H1 (cell line): ENCODE results near the gene TRIM10. TPM values are rescaled to one million over a fixed set of nuclear protein-coding genes. Genes with fewer than 3 reads are reported as not detected.

ENCODE experiments used
- CTCF ChIA-PET: fragments of 300-600 bp; sonication (Branson Sonifier 250); formaldehyde crosslinking; loops from one replicate; lab custom pipeline; 2021; ENCODE audit not compliant: partially characterized antibody; lab: Charles Lee
- POLR2A ChIA-PET: fragments of 300-600 bp; sonication (Branson Sonifier 250); formaldehyde crosslinking; loops from one replicate; lab custom pipeline; 2021; ENCODE audit warnings: inconsistent platforms; ENCODE audit not compliant: partially characterized antibody; lab: Charles Lee
- DNase-seq, 2 experiments: peaks; one replicate each; pipeline versions ENCODE4 v3.0.0 to v3.0.0-alpha.2; 2010 to 2022; ENCODE audit warnings: low spot score in 2 of 2, low read depth in 1 of 2, mixed read lengths in 1 of 2
- FAIRE-seq: peaks from 2 replicates; lab custom pipeline; 2011; peaks lifted over from hg19 to GRCh38; lab: Jason Lieb, UNC
- H2AFZ ChIP-seq: 2 replicates; pipeline ENCODE4 v1.8.1; 2012; ENCODE audit warnings: low read length, inconsistent platforms
- H2AK5ac ChIP-seq: 2 replicates; pipeline ENCODE4 v1.6.1; 2013; ENCODE audit warnings: low read depth, low read length
- H2BK120ac ChIP-seq: replicated peaks from 2 replicates; pipeline ENCODE3; 2013; ENCODE audit warnings: low read depth, low read length, inconsistent platforms
- H2BK12ac ChIP-seq: 2 replicates; pipeline ENCODE4 v1.6.1; 2013; ENCODE audit warnings: low read depth, low read length
- H2BK15ac ChIP-seq: 2 replicates; pipeline ENCODE4 v1.6.1; 2013; ENCODE audit warnings: low read length
- H2BK20ac ChIP-seq: 2 replicates; pipeline ENCODE4 v1.6.1; 2013; ENCODE audit warnings: low read length
- H2BK5ac ChIP-seq: 2 replicates; pipeline ENCODE4 v1.6.1; 2013; ENCODE audit warnings: low read depth, low read length
- H3K14ac ChIP-seq: 2 replicates; pipeline ENCODE4 v1.6.1; 2013; ENCODE audit warnings: inconsistent platforms; ENCODE audit not compliant: insufficient read length
- H3K18ac ChIP-seq: 2 replicates; pipeline ENCODE4 v1.6.1; 2013; ENCODE audit warnings: low read length; ENCODE audit errors: extremely low read depth
- H3K23ac ChIP-seq: 2 replicates; pipeline ENCODE4 v1.6.1; 2013; ENCODE audit warnings: inconsistent platforms; ENCODE audit not compliant: insufficient read length
- H3K23me2 ChIP-seq: 2 replicates; pipeline ENCODE4 v1.6.1; 2013; ENCODE audit warnings: low read depth, low read length
- H3K27ac ChIP-seq: 2 replicates; pipeline ENCODE4 v1.6.1; 2011; ENCODE audit warnings: low read depth, low read length, inconsistent platforms
- H3K27me3 ChIP-seq, 4 experiments: replicated peaks in 1 of 4; 1 replicate in 1 of 4; 2 replicates in 3 of 4; pipeline versions ENCODE4 v1.6.1 to v1.8.1; 2011 to 2013; ENCODE audit warnings: low read length in 3 of 4, mild to moderate bottlenecking in 3 of 4, inconsistent platforms in 2 of 4, mixed read lengths in 2 of 4, moderate library complexity in 1 of 4; ENCODE audit not compliant: control insufficient read depth in 3 of 4, insufficient read depth in 3 of 4; ENCODE audit errors: extremely low read depth in 1 of 4
- H3K36me3 ChIP-seq, 4 experiments: 2 replicates each; pipeline versions ENCODE4 v1.6.1 to v1.8.1; 2011 to 2013; ENCODE audit warnings: mild to moderate bottlenecking in 4 of 4, low read length in 3 of 4, moderate library complexity in 2 of 4, control low read depth in 1 of 4, inconsistent platforms in 1 of 4; ENCODE audit not compliant: insufficient read depth in 4 of 4, control insufficient read depth in 2 of 4
- H3K4ac ChIP-seq: replicated peaks from 2 replicates; pipeline ENCODE3; 2013; ENCODE audit warnings: low read length, low read depth, mixed read lengths, inconsistent platforms; ENCODE audit not compliant: insufficient read length
- H3K4me1 ChIP-seq, 4 experiments: replicated peaks in 1 of 4; 1 replicate in 1 of 4; 2 replicates in 3 of 4; pipeline versions ENCODE4 v1.6.1 to v1.8.1; 2011 to 2013; ENCODE audit warnings: low read length in 3 of 4, inconsistent platforms in 2 of 4, mixed read lengths in 1 of 4; ENCODE audit not compliant: insufficient read depth in 4 of 4, control insufficient read depth in 3 of 4
- H3K4me2 ChIP-seq, 2 experiments: 2 replicates each; pipeline versions ENCODE4 v1.6.1 to v1.8.1; 2011 to 2013; ENCODE audit warnings: low read depth in 2 of 2, low read length in 2 of 2, control low read depth in 1 of 2, inconsistent platforms in 1 of 2, mild to moderate bottlenecking in 1 of 2; ENCODE audit not compliant: insufficient read depth in 1 of 2
- H3K4me3 ChIP-seq, 4 experiments: fragments of 200-600, 300-600 bp in 1 of 4; sonication (generic), shearing (Covaris generic), sonication (Bioruptor Twin) in 1 of 4; 2 replicates each; pipeline versions ENCODE4 v1.5.1 to v1.8.1; 2011 to 2016; ENCODE audit warnings: low read length in 4 of 4, low read depth in 3 of 4, control low read depth in 2 of 4, inconsistent platforms in 2 of 4, mild to moderate bottlenecking in 2 of 4, mixed read lengths in 1 of 4, moderate library complexity in 1 of 4; ENCODE audit not compliant: insufficient read depth in 2 of 4; ENCODE audit errors: extremely low read depth in 1 of 4
- H3K56ac ChIP-seq: replicated peaks from 2 replicates; pipeline ENCODE3; 2013; ENCODE audit warnings: low read depth, mild to moderate bottlenecking, mixed read lengths, low read length, inconsistent platforms; ENCODE audit not compliant: insufficient read length
- H3K79me1 ChIP-seq: 2 replicates; pipeline ENCODE4 v1.6.1; 2013; ENCODE audit warnings: low read depth, low read length, control low read depth
- H3K79me2 ChIP-seq, 2 experiments: 2 replicates each; pipeline versions ENCODE4 v1.6.1 to v1.8.1; 2012 to 2013; ENCODE audit warnings: low read length in 2 of 2, mild to moderate bottlenecking in 2 of 2, inconsistent platforms in 1 of 2; ENCODE audit not compliant: insufficient read depth in 2 of 2, control insufficient read depth in 1 of 2
- H3K9ac ChIP-seq, 4 experiments: replicated peaks in 1 of 4; 1 replicate in 1 of 4; 2 replicates in 3 of 4; pipeline versions ENCODE4 v1.6.1 to v1.8.1; 2011 to 2013; ENCODE audit warnings: low read depth in 3 of 4, low read length in 3 of 4, control low read depth in 2 of 4, mild to moderate bottlenecking in 2 of 4, moderate library complexity in 2 of 4, inconsistent platforms in 1 of 4; ENCODE audit errors: extremely low read depth in 1 of 4
- H3K9me3 ChIP-seq, 2 experiments: 2 replicates each; pipeline versions ENCODE4 v1.6.1 to v1.8.1; 2012 to 2013; ENCODE audit warnings: mild to moderate bottlenecking in 2 of 2, moderate library complexity in 2 of 2, control low read depth in 1 of 2, inconsistent platforms in 1 of 2, low read depth in 1 of 2, low read length in 1 of 2, mixed read lengths in 1 of 2; ENCODE audit not compliant: insufficient read depth in 2 of 2
- H4K20me1 ChIP-seq, 2 experiments: replicated peaks in 1 of 2; 2 replicates each; pipeline versions ENCODE3 to v1.8.1; 2011 to 2013; ENCODE audit warnings: inconsistent platforms in 2 of 2, low read length in 2 of 2, mild to moderate bottlenecking in 1 of 2; ENCODE audit not compliant: insufficient read depth in 2 of 2, control insufficient read depth in 1 of 2
- H4K5ac ChIP-seq: 2 replicates; pipeline ENCODE4 v1.6.1; 2013; ENCODE audit warnings: low read length, low read depth, mixed read lengths, inconsistent platforms; ENCODE audit not compliant: insufficient read length
- H4K8ac ChIP-seq: 2 replicates; pipeline ENCODE4 v1.8.0; 2013; ENCODE audit warnings: mild to moderate bottlenecking, moderate library complexity, low read length, inconsistent platforms; ENCODE audit not compliant: insufficient read depth; ENCODE audit errors: extremely low read depth
- H4K91ac ChIP-seq: replicated peaks from 2 replicates; pipeline ENCODE3; 2013; ENCODE audit warnings: low read length, mixed read lengths, inconsistent platforms; ENCODE audit not compliant: insufficient read length
- ASH2L ChIP-seq: fragments of 200-600, 300-600 bp; sonication (generic); IDR thresholded peaks from one replicate; pipeline ENCODE4 v1.7.1; 2017; ENCODE audit warnings: low read length
- CEBPB ChIP-seq: IDR thresholded peaks from 2 replicates; pipeline ENCODE4 v1.6.1; 2012; ENCODE audit warnings: low read depth, low read length
- CHD1 ChIP-seq: IDR thresholded peaks from 2 replicates; pipeline ENCODE4 v1.6.1; 2012; ENCODE audit warnings: low read depth, low read length, improper control_type of control experiment
- CHD2 ChIP-seq: IDR thresholded peaks from 2 replicates; pipeline ENCODE4 v1.6.1; 2012; ENCODE audit warnings: low read length, improper control_type of control experiment
- E2F6 ChIP-seq: IDR thresholded peaks from 2 replicates; pipeline ENCODE4 v1.6.1; 2012; ENCODE audit warnings: inconsistent platforms
- FOSL1 ChIP-seq: IDR thresholded peaks from 2 replicates; pipeline ENCODE4 v1.6.1; 2011; ENCODE audit warnings: mild to moderate bottlenecking, low read depth, low read length, moderate library complexity; ENCODE audit not compliant: insufficient read depth
- JUND ChIP-seq: IDR thresholded peaks from 2 replicates; pipeline ENCODE4 v1.6.1; 2011; ENCODE audit warnings: mild to moderate bottlenecking, improper control_type of control experiment, low read length
- POLR2A ChIP-seq, 2 experiments: IDR thresholded peaks; 1 replicate in 1 of 2; 2 replicates in 1 of 2; pipeline ENCODE4 v1.6.1; 2011; ENCODE audit warnings: low read depth in 2 of 2, low read length in 2 of 2, mild to moderate bottlenecking in 2 of 2; ENCODE audit errors: control extremely low read depth in 1 of 2
- RNF2 ChIP-seq: fragments of 200-900, 300-1000 bp; sonication (generic); IDR thresholded peaks from 2 replicates; pipeline ENCODE4 v1.7.1; 2016; ENCODE audit warnings: borderline replicate concordance, low read depth, mild to moderate bottlenecking, antibody characterized with exemption, low read length; ENCODE audit not compliant: poor library complexity, severe bottlenecking; ENCODE audit errors: missing control alignments
- SIN3A ChIP-seq, 2 experiments: IDR thresholded peaks in 1 of 2; conservative IDR thresholded peaks in 1 of 2; 2 replicates each; pipeline ENCODE4 v1.6.1; 2011 to 2012; ENCODE audit warnings: low read length in 2 of 2, improper control_type of control experiment in 1 of 2, low read depth in 1 of 2, mild to moderate bottlenecking in 1 of 2
- SP1 ChIP-seq: IDR thresholded peaks from 2 replicates; pipeline ENCODE4 v1.6.1; 2011; ENCODE audit warnings: low read depth, low read length
- SRF ChIP-seq: IDR thresholded peaks from 2 replicates; pipeline ENCODE4 v1.6.1; 2011; ENCODE audit warnings: mild to moderate bottlenecking, low read depth, low read length, moderate library complexity
- SUZ12 ChIP-seq: fragments of 200-600 bp; sonication (generic); IDR thresholded peaks from 2 replicates; pipeline ENCODE4 v1.6.1; 2012; ENCODE audit warnings: mild to moderate bottlenecking, inconsistent platforms, low read length, moderate library complexity, mixed read lengths
- YY1 ChIP-seq: IDR thresholded peaks from 2 replicates; pipeline ENCODE4 v1.6.1; 2011; ENCODE audit warnings: low read depth, mild to moderate bottlenecking, low read length
- WGBS, 2 experiments: shearing (Covaris generic) in 1 of 2; methylation state at CpG; one replicate each; pipeline versions ENCODE4 v1.1.6 to v1.1.7; 2013 to 2015; ENCODE audit warnings: low lambda C conversion rate in 2 of 2, mixed read lengths in 2 of 2, inconsistent platforms in 1 of 2, low coverage in 1 of 2, missing lambda C conversion rate in 1 of 2; ENCODE audit not compliant: insufficient replicate concordance in 2 of 2, insufficient coverage in 1 of 2, insufficient read length in 1 of 2; ENCODE audit errors: extremely low coverage in 1 of 2, missing lambda C conversion rate in 1 of 2; 5-methylcytosine and 5-hydroxymethylcytosine counted together
- polyA plus RNA-seq, 7 experiments: library from polyadenylated mRNA; depleted of rRNA in 3 of 7; stranded (reverse) in 5 of 7; unstranded in 2 of 7; fragments of >200 nt in 5 of 7; fragments of 200-250 nt in 2 of 7; gene quantifications; 1 replicate in 5 of 7; 2 replicates in 1 of 7; 4 replicates in 1 of 7; pipeline versions ENCODE4 v1.2.1 to v1.2.3, GENCODE V29; 2011 to 2013; ENCODE audit warnings: missing spikeins in 2 of 7, mixed read lengths in 2 of 7
- total RNA-seq: library from RNA; stranded (reverse); fragmentation: NEBNext Ultra II Directional; extraction: Animal tissue kit (Norgen Biotek cat#: 25700); gene quantifications from 2 replicates; pipeline ENCODE4 v1.2.1, GENCODE V29; 2021

The TRIM10 gene
- total and polyA plus RNA-seq, 2 of the 8 experiments (the other 6 are each of a cell fraction or from before 2014, with no cell fraction given): 0.06 TPM; not detected in 1

GRCh38 chr6:30196376-30196775 is 35.4 kb upstream of the TRIM10 start:
- Histone ChIP-seq H3K23ac (no peak overlapping the region), H4K8ac (no peak overlapping the region; the same call in 1 of the 2 replicates), H2BK5ac (no peak overlapping the region), H3K14ac (no peak overlapping the region), H4K91ac (no peak overlapping the region), H2AK5ac (no peak overlapping the region), H3K9me3 (no peaks in the 10 kb centered on the region), H2BK20ac (no peak overlapping the region), H3K79me2 (peaks cover 0 to 6% of the 10 kb centered on the region in 2 experiments; a peak in 1 of 4 replicates), H3K79me1 (no peaks in the 10 kb centered on the region; the same call in 1 of the 2 replicates), H3K4me2 (no peak overlapping the region), H3K9ac (no peak overlapping the region), H2BK12ac (no peak overlapping the region), H3K56ac (no peak overlapping the region), H3K4me3 (no peak overlapping the region), H3K23me2 (no peaks in the 10 kb centered on the region), H3K27ac (no peak overlapping the region), H4K20me1 (peaks cover 6 to 14% of the 10 kb centered on the region in 2 experiments), H3K4me1 (peaks cover 0 to 3% (median under 1%) of the 10 kb centered on the region in 4 experiments; a peak in 2 of 7 replicates), H3K18ac (no peak overlapping the region), H3K27me3 (no peaks in the 10 kb centered on the region), H2BK15ac (no peak overlapping the region), H2AFZ (no peak overlapping the region), H2BK120ac (no peak overlapping the region), H3K36me3 (peaks cover 14 to 39% (median 29%) of the 10 kb centered on the region in 4 experiments; a peak in 7 of 8 replicates), H4K5ac (no peak overlapping the region), H3K4ac (no peak overlapping the region)
- no peak for FAIRE-seq
- WGBS, 2 experiments: 92% methylated on average over 9 of the region's 12 CpGs; no CpG with 5 or more reads in 1 of the 2 experiments
- CTCF ChIA-PET: interaction anchor here (0.6 to 1.0 kb wide), 2 partner anchors 20 to 25 kb away, joined by 3 read pairs; no protein-coding TSS in a partner anchor
- POLR2A ChIA-PET: interaction anchor here (2.4 to 3.8 kb wide), 2 partner anchors 10 to 17 kb away, joined by 7 to 18 read pairs; partner anchors contain the start of gene TRIM26
- no peak for DNase-seq
- no peak for TF ChIP-seq FOSL1
- no peak for TF ChIP-seq SRF
- TF ChIP-seq E2F6: no peak
- TF ChIP-seq ASH2L: no peak
- TF ChIP-seq RNF2: no peak
- TF ChIP-seq CEBPB: no peak
- no peak for TF ChIP-seq JUND
- TF ChIP-seq CHD2: no peak
- TF ChIP-seq SIN3A (conservative IDR thresholded peaks at IDR 0.05 in 1 of 2, IDR thresholded peaks at IDR 0.05 in 1 of 2; ENCODE audit: low read depth in 1 of 2, low read length in 2 of 2): no peak
- TF ChIP-seq CHD1: no peak
- no peak for TF ChIP-seq YY1
- no peak for TF ChIP-seq SP1
- TF ChIP-seq SUZ12: no peak
- TF ChIP-seq POLR2A (IDR thresholded peaks at IDR 0.05; ENCODE audit: control extremely low read depth in 1 of 2, low read depth in 2 of 2, low read length in 2 of 2): no peak
